Karpas-422 (cell line): Measurements from ENCODE around the gene RPS27. TPM values are rescaled to one million over a fixed set of nuclear protein-coding genes. Genes with fewer than 3 reads are reported as not detected.

ENCODE experiments used
- DNase-seq: peaks from one replicate; pipeline ENCODE4 v3.0.0-alpha.2; 2015
- H2AFZ ChIP-seq: fragments of 200-600 bp; sonication (generic); 2 replicates; pipeline ENCODE4 v1.6.1; 2014; ENCODE audit warnings: antibody characterized with exemption, low read length, mixed read lengths
- H3K27ac ChIP-seq: fragments of 200-600 bp; sonication (generic); 2 replicates; pipeline ENCODE4 v1.5.1; 2014; ENCODE audit warnings: mild to moderate bottlenecking, low read length, moderate library complexity
- H3K27me3 ChIP-seq: fragments of 200-600 bp; sonication (generic); 2 replicates; pipeline ENCODE4 v1.6.1; 2014; ENCODE audit warnings: low read length, mixed read lengths
- H3K36me3 ChIP-seq: fragments of 200-600 bp; sonication (generic); 2 replicates; pipeline ENCODE4 v1.6.1; 2014; ENCODE audit warnings: low read length, mixed read lengths; ENCODE audit not compliant: insufficient read depth
- H3K4me1 ChIP-seq: fragments of 200-600 bp; sonication (generic); 2 replicates; pipeline ENCODE4 v1.6.1; 2014; ENCODE audit warnings: mild to moderate bottlenecking, low read length, mixed read lengths
- H3K4me2 ChIP-seq: fragments of 200-600 bp; sonication (generic); 2 replicates; pipeline ENCODE4 v1.6.1; 2014; ENCODE audit warnings: low read length, low read depth, mild to moderate bottlenecking; ENCODE audit not compliant: poor library complexity, severe bottlenecking
- H3K4me3 ChIP-seq: fragments of 200-600 bp; sonication (generic); 2 replicates; pipeline ENCODE4 v1.5.1; 2014; ENCODE audit warnings: mild to moderate bottlenecking, antibody characterized with exemption, low read length, mixed read lengths
- H3K79me2 ChIP-seq: fragments of 200-600 bp; sonication (generic); 2 replicates; pipeline ENCODE4 v1.6.1; 2014; ENCODE audit warnings: mild to moderate bottlenecking, low read length, mixed read lengths
- H3K9ac ChIP-seq: fragments of 200-600 bp; sonication (generic); 2 replicates; pipeline ENCODE4 v1.6.0; 2014; ENCODE audit warnings: low read length
- H3K9me2 ChIP-seq: fragments of 200-600 bp; sonication (generic), shearing (Covaris generic); replicated peaks from 2 replicates; pipeline ENCODE4 v1.6.0; 2014; ENCODE audit warnings: mild to moderate bottlenecking, low read length, moderate library complexity; ENCODE audit not compliant: insufficient read depth
- H3K9me3 ChIP-seq: fragments of 300-700, 200-600 bp; sonication (generic); 2 replicates; pipeline ENCODE4 v1.6.1; 2014; ENCODE audit warnings: low read length, mixed read lengths
- H4K20me1 ChIP-seq: fragments of 200-600 bp; sonication (generic); 2 replicates; pipeline ENCODE4 v1.6.1; 2014; ENCODE audit warnings: mild to moderate bottlenecking, antibody characterized with exemption, low read length, low read depth; ENCODE audit not compliant: insufficient read depth
- total RNA-seq: library from RNA; depleted of rRNA; stranded (reverse); fragments of >200 nt; shearing (Covaris generic); gene quantifications from 2 replicates; pipeline ENCODE4 v1.2.3, GENCODE V29; 2014; ENCODE audit warnings: low replicate concordance

RPS27 gene
- total RNA-seq, 1 experiment from 2014 or later, result 8,421 TPM

- peaks cover 8% of the 10 kb centered on the region; the same call in 1 of the 2 replicates for H3K36me3 ChIP-seq
- no peaks in the 10 kb centered on the region for H3K9me2 ChIP-seq
- 0 out of 2 replicates have a peak within 1 kb of the TSS, but pooled peaks have one; percentile 28 for H2AFZ ChIP-seq
- H3K4me2 ChIP-seq, result peak within 1 kb of the TSS; percentile 93
- H3K4me3 ChIP-seq, result peak within 1 kb of the TSS; percentile 86
- no peaks in the 10 kb centered on the region for H3K9me3 ChIP-seq
- peak within 1 kb of the TSS; percentile 94 for H3K9ac ChIP-seq
- peak; percentile 98 for DNase-seq
- H3K27me3 ChIP-seq, result no peaks in the 10 kb centered on the region
- H3K79me2 ChIP-seq, result peaks cover 37% of the 10 kb centered on the region
- H3K27ac ChIP-seq, result peak within 1 kb of the TSS; percentile 86
- no peaks in the 10 kb centered on the region for H4K20me1 ChIP-seq
- peaks cover 61% of the 10 kb centered on the region for H3K4me1 ChIP-seq
Measured at GRCh38 chr1:153963030-153963849, 27.3 kb upstream of the RPS27 start, which contains the start of gene SLC39A1. TSS of gene SLC39A1 (minus strand) at chr1:153963537. CDS start at chr1:153962715, 822 bp downstream.

- peak; percentile 49 for DNase-seq
- no peaks in the 10 kb centered on the region for H3K9me3 ChIP-seq
- H2AFZ ChIP-seq, result 0 out of 2 replicates have a peak overlapping the region, but pooled peaks have one; percentile 28
- H3K79me2 ChIP-seq, result peaks cover 40% of the 10 kb centered on the region
- H3K4me2 ChIP-seq, result peak overlapping the region; percentile 93
- no peaks in the 10 kb centered on the region for H3K9me2 ChIP-seq
- peak overlapping the region; percentile 65 for H3K27ac ChIP-seq
- peaks cover 8% of the 10 kb centered on the region; the same call in 1 of the 2 replicates for H3K36me3 ChIP-seq
- H3K4me1 ChIP-seq, result peaks cover 64% of the 10 kb centered on the region
- no peaks in the 10 kb centered on the region for H3K27me3 ChIP-seq
- peak overlapping the region; percentile 94 for H3K9ac ChIP-seq
- H4K20me1 ChIP-seq, result no peaks in the 10 kb centered on the region
- peak overlapping the region; percentile 86 for H3K4me3 ChIP-seq
Measured at GRCh38 chr1:153963850-153964331, 26.7 kb upstream of the RPS27 start.

GRCh38 chr1:153967107-153967999 is 23.2 kb upstream of the RPS27 start, which contains the start of gene CREB3L4:
TSS of gene CREB3L4 (plus strand) at chr1:153967902. CDS start at chr1:153968526, 624 bp downstream.
- Histone ChIP-seq H3K4me2 (peak within 1 kb of the TSS; percentile 99), H3K9ac (peak within 1 kb of the TSS; percentile 92), H2AFZ (peak within 1 kb of the TSS; percentile 54; the same call in 1 of the 2 replicates), H3K9me3 (no peaks in the 10 kb centered on the region), H3K36me3 (no peaks in the 10 kb centered on the region), H3K4me3 (peak within 1 kb of the TSS; percentile 83), H3K27ac (peak within 1 kb of the TSS; percentile 87), H3K27me3 (no peaks in the 10 kb centered on the region), H3K4me1 (peaks cover 43% of the 10 kb centered on the region), H3K9me2 (no peaks in the 10 kb centered on the region), H3K79me2 (peaks cover 28% of the 10 kb centered on the region), H4K20me1 (no peaks in the 10 kb centered on the region)
- peak; percentile 99 for DNase-seq

GRCh38 chr1:153968000-153968363 is 22.6 kb upstream of the RPS27 start:
- Histone ChIP-seq H3K9me3 (no peaks in the 10 kb centered on the region), H3K4me2 (peak overlapping the region; percentile 99), H3K9ac (peak overlapping the region; percentile 92), H3K4me3 (peak overlapping the region; percentile 83), H3K36me3 (no peaks in the 10 kb centered on the region), H2AFZ (peak overlapping the region; percentile 54; the same call in 1 of the 2 replicates), H4K20me1 (no peaks in the 10 kb centered on the region), H3K27me3 (no peaks in the 10 kb centered on the region), H3K4me1 (peaks cover 47% of the 10 kb centered on the region), H3K79me2 (peaks cover 21% of the 10 kb centered on the region), H3K9me2 (no peaks in the 10 kb centered on the region), H3K27ac (peak overlapping the region; percentile 87)
- no peak for DNase-seq

GRCh38 chr1:153968408-153968807 is 22.2 kb upstream of the RPS27 start:
- no peaks in the 10 kb centered on the region for H3K9me3 ChIP-seq
- peak overlapping the region; percentile 99 for H3K4me2 ChIP-seq
- no peaks in the 10 kb centered on the region for H3K27me3 ChIP-seq
- H3K27ac ChIP-seq, result peak overlapping the region; percentile 87
- H2AFZ ChIP-seq, result peak overlapping the region; percentile 38; the same call in 1 of the 2 replicates
- peaks cover 18% of the 10 kb centered on the region for H3K79me2 ChIP-seq
- 0 out of 2 replicates have a peak, but pooled peaks cover 1% of the 10 kb centered on the region for H3K36me3 ChIP-seq
- peak overlapping the region; percentile 83 for H3K4me3 ChIP-seq
- no peaks in the 10 kb centered on the region for H3K9me2 ChIP-seq
- peak; percentile 51 for DNase-seq
- H4K20me1 ChIP-seq, result no peaks in the 10 kb centered on the region
- H3K4me1 ChIP-seq, result peaks cover 51% of the 10 kb centered on the region
- H3K9ac ChIP-seq, result peak overlapping the region; percentile 92

GRCh38 chr1:153968972-153969371 is 21.6 kb upstream of the RPS27 start:
- Histone ChIP-seq H3K36me3 (peaks cover 7% of the 10 kb centered on the region; the same call in 1 of the 2 replicates), H3K27ac (peak overlapping the region; percentile 87), H2AFZ (no peak overlapping the region), H3K4me1 (peaks cover 53% of the 10 kb centered on the region), H3K9me2 (no peaks in the 10 kb centered on the region), H3K79me2 (peaks cover 18% of the 10 kb centered on the region), H3K4me3 (peak overlapping the region; percentile 83), H4K20me1 (no peaks in the 10 kb centered on the region), H3K9ac (peak overlapping the region; percentile 92), H3K4me2 (peak overlapping the region; percentile 99), H3K27me3 (no peaks in the 10 kb centered on the region), H3K9me3 (no peaks in the 10 kb centered on the region)
- DNase-seq, result no peak

- Histone ChIP-seq H3K79me2 (peaks cover 18% of the 10 kb centered on the region), H3K4me1 (peaks cover 56% of the 10 kb centered on the region), H3K9me2 (no peaks in the 10 kb centered on the region), H2AFZ (no peak overlapping the region), H4K20me1 (no peaks in the 10 kb centered on the region), H3K9me3 (no peaks in the 10 kb centered on the region), H3K4me3 (no peak overlapping the region), H3K27ac (no peak overlapping the region), H3K27me3 (no peaks in the 10 kb centered on the region), H3K4me2 (no peak overlapping the region), H3K36me3 (peaks cover 17% of the 10 kb centered on the region; the same call in 1 of the 2 replicates), H3K9ac (no peak overlapping the region)
- DNase-seq, result no peak
Measured at GRCh38 chr1:153970346-153970745, 20.2 kb upstream of the RPS27 start.
